ENCODE data around the gene MYL6.

Gene MYL6

DNA sequence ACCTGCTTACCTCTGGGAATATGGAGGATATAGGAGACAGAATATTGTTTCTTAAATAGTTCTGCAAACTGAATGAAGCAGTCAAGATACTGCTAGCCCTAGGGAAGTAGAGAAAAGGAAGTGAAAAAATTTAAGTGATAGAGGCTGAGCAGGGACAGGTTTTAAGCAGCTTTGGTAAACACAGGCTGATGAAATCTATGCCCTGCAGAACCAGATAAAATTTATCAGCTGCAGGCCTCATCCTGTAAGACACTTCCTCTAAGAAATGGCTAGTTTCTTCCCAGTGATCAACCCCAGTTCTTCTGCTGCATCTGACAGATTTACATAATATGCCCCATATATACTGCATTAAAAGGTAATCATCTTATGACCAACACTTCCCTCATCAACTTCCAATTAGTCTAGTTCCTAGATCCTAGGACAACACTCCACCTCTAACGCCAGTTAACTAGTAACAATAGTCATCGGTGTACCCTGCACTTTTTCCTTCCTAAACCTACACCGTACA is 31.4 kb upstream of the MYL6 start:
- peak overlapping the region; percentile 92 for H3K4me3 Mint-ChIP-seq
- peaks cover 3% of the 10 kb centered on the region for H3K36me3 Mint-ChIP-seq
- H3K4me1 Mint-ChIP-seq: peaks cover 60% of the 10 kb centered on the region
- H3K27me3 Mint-ChIP-seq: no peaks in the 10 kb centered on the region
- no peaks in the 10 kb centered on the region for H3K9me3 Mint-ChIP-seq
- H3K27ac Mint-ChIP-seq: peak overlapping the region; percentile 74

DNA sequence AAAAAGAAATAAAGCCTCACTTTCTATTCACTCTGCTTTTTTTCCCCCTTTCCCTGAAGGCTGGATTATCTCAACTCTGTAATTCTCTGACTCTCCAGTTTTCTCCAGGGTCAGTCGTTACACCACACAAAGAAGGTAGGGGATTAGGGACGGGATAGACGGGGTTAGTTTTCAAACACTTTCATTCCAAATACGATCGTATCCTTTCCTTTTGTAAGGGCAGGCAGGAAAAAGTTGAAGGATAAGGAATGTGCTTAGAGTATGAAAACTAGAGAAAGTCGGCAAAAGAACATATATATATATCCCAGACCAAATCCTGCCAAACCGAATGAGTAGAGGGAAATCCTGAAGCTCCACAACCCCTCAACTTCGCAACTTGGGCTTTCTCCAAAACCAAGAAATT is 30.7 kb upstream of the MYL6 start:
- Mint-ChIP-seq H3K36me3 (peaks cover 5% of the 10 kb centered on the region), H3K9me3 (no peaks in the 10 kb centered on the region), H3K4me3 (peak overlapping the region; percentile 92), H3K27me3 (no peaks in the 10 kb centered on the region), H3K27ac (peak overlapping the region; percentile 93), H3K4me1 (peaks cover 67% of the 10 kb centered on the region)

DNA sequence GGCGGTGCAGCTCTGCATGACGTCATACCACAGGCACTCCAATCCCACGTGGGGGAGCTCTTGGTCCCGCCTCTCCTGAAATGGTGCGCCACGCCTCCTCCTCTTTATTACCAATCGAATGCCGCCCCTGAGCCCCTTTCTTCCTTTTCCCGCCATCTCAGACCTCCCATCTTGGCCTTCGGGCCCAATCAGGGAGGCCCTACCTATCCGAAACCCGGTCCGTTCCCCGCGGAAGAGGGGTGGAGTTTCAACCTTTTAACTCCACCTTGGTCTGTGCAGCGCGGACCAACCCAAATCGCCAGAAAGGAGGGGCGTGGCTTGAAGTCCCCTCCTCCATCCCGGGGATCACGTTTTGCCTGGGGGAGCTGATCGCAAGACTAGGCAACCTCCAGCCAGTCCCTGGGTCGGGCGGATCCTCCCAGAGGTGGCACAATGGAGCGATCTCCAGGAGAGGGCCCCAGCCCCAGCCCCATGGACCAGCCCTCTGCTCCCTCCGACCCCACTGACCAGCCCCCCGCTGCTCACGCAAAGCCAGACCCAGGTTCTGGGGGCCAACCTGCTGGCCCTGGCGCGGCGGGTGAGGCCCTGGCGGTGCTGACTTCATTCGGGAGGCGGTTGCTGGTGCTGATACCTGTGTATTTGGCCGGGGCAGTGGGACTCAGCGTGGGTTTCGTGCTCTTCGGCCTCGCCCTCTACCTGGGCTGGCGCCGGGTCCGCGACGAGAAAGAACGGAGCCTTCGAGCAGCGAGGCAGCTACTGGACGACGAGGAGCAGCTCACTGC is 30.1 kb upstream of the MYL6 start, which contains the start of gene ESYT1:
ESYT1 (plus strand) TSS at position 380 of the 782 bp plus-strand sequence; CDS start at position 433, 53 bp downstream.
- Mint-ChIP-seq H3K36me3 (peaks cover 5% of the 10 kb centered on the region), H3K9me3 (no peaks in the 10 kb centered on the region), H3K4me1 (peaks cover 70% of the 10 kb centered on the region), H3K4me3 (peak within 1 kb of the TSS; percentile 92), H3K27ac (peak within 1 kb of the TSS; percentile 95), H3K27me3 (no peaks in the 10 kb centered on the region)

DNA sequence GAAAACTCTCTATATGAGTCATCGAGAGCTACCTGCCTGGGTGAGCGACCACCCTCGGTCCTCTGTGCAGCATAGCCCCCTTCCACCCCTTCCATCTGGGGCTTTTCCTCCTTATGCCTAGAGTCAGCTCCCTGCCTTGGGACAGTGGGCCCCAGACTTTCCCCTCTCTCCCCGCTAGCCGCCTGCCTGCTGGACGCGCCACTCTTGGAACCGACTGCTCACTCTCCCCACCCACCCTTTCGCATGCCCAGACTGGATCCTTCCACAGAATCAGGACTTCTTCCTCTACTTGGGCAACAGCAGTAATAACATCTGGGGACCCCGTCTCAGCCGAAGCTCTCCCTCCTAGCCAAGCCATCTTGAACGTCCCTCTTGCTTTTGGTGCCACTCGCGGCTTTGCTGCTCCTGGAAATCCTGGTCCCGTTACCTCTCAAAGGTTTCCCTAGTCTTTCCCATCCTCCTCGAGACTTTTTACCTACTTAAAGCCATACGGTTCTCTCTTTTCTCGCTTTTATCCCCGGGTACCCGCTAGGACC is 29.4 kb upstream of the MYL6 start:
- H3K27ac Mint-ChIP-seq: peak overlapping the region; percentile 95
- peak overlapping the region; percentile 92 for H3K4me3 Mint-ChIP-seq
- H3K9me3 Mint-ChIP-seq: no peaks in the 10 kb centered on the region
- H3K27me3 Mint-ChIP-seq: no peaks in the 10 kb centered on the region
- peaks cover 72% of the 10 kb centered on the region for H3K4me1 Mint-ChIP-seq
- peaks cover 9% of the 10 kb centered on the region for H3K36me3 Mint-ChIP-seq

DNA sequence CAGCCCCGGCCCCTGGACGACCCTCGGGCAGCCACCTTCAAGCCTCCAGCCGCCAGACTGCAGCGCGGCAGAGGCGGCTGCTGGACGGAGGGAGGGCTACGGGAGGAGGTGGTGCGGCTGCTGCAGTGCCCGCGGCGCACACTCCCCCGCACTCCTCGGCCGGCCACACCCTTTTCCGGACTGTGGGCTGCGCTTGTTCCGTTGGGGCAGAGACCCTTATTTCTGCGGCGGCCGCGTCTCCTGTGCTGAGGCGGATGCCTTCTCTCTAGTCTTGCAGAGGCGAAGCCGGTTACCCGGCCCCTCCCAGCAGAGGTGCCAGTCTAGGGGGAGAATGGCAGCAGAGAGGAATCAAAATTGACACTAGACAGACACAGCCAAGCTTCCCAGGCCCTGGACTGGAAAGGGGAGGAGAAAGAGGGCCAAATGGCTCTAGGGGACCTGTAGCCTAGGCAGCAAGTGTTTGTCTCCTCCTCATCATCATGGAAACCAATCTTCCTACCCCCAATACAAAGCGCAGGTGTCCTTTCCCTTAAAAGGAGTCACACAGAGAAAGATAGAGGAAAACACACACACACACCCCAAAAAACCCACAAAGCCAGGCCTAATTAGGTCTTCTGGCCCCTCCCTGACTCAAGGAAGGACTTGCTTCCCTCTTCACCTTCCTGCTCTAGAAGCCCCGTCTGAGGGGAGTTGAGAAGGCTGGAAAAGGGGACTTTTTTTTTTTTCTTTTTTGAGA is 28.8 kb upstream of the MYL6 start:
- H3K4me3 Mint-ChIP-seq: peak overlapping the region; percentile 92
- peaks cover 13% of the 10 kb centered on the region for H3K36me3 Mint-ChIP-seq
- no peaks in the 10 kb centered on the region for H3K27me3 Mint-ChIP-seq
- peaks cover 68% of the 10 kb centered on the region for H3K4me1 Mint-ChIP-seq
- H3K27ac Mint-ChIP-seq: peak overlapping the region; percentile 95
- no peaks in the 10 kb centered on the region for H3K9me3 Mint-ChIP-seq

DNA sequence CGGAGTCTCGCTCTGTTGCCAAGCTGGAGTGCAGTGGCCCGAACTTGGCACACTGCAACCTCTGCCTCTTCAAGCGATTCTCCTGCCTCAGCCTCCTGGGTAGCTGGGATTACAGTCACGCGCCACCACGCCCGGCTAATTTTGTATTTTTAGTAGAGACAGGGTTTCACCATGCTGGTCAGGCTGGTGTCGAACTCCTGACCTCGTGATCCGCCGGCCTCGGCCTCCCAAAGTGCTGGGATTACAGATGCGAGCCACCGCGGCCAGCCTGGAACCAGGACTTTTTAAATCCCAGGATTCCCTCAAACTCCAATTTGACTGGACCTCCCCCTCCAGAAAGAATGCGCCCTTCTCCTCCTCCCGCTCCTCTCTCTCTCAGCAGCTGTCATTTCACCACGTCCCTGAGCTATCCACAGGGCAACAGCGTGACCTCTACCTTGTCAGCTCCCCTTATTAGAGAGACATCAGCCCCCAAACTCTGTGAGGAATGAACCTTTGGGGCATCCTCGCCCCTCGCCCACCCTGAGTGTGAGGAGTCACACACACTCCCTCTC is 28.1 kb upstream of the MYL6 start:
- Mint-ChIP-seq H3K9me3 (no peaks in the 10 kb centered on the region), H3K27me3 (no peaks in the 10 kb centered on the region), H3K36me3 (peaks cover 14% of the 10 kb centered on the region), H3K4me1 (peaks cover 65% of the 10 kb centered on the region), H3K4me3 (peak overlapping the region; percentile 92), H3K27ac (peak overlapping the region; percentile 93)

DNA sequence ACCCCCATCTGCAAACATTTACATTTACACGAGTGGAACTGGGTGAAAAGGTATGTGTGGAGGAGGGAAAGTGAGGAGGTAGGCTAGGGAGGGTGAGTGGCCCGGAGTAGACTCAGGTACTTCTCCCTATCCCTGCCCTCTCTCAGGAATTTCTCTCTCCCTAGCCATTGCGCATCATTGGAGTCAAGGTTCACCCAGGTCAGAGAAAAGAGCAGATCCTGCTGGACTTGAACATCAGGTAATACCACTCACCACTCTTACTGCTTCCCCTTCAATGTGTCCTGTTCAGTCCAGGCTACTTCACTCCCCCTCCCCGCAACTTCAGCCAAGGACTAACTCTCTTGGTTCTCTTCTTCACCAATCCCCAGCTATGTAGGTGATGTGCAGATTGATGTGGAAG is 27.3 kb upstream of the MYL6 start:
- H3K4me3 Mint-ChIP-seq: peak overlapping the region; percentile 3
- H3K36me3 Mint-ChIP-seq: peaks cover 14% of the 10 kb centered on the region
- no peaks in the 10 kb centered on the region for H3K9me3 Mint-ChIP-seq
- H3K27me3 Mint-ChIP-seq: no peaks in the 10 kb centered on the region
- H3K27ac Mint-ChIP-seq: peak overlapping the region; percentile 83
- peaks cover 70% of the 10 kb centered on the region for H3K4me1 Mint-ChIP-seq

DNA sequence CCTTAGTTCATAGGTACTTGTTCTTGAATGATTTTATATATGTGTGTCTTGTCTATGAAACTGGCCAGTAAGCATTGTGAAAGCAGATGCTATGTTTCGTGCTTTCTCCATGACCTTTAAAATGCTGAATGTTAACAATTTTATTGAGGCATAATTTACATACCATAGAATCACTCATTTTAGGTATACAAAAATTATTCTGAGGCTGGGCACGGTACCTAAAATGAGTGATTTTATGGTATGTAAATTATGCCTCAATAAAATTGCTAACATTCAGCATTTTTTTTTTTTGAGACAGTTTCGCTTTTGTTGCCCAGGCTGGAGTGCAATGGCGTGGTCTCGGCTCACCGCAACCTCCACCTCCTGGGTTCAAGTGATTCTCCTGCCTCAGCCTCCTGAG is 23.3 kb upstream of the MYL6 start:
- H3K4me1 Mint-ChIP-seq: peaks cover 77% of the 10 kb centered on the region

DNA sequence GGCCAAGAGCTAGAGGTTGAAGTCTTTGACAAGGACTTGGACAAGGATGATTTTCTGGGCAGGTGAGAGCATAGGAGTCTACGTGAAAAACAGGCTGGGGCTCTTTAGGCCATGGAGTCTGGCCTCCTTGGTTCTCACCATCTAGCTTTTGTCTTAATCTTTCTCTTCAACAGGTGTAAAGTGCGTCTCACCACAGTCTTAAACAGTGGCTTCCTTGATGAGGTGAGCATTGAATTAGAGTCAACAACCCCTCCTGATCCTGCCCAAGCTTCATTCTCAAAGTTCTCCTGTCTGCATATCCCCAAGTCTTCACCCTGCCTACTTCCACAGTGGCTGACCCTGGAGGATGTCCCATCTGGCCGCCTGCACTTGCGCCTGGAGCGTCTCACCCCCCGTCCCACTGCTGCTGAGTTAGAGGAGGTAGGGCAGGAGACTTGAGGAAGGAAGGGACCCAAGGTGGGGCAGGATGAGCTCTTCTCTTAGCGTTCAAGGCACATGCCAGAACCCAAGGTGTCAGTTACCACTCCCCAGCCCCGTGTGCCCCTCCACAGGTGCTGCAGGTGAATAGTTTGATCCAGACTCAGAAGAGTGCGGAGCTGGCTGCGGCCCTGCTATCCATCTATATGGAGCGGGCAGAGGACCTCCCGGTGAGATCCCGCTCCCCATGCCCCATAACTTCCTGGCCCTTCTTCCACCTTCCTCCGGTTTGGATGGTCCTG is 20.1 kb upstream of the MYL6 start:
- no peaks in the 10 kb centered on the region for H3K27me3 Mint-ChIP-seq
- peaks cover 40% of the 10 kb centered on the region for H3K36me3 Mint-ChIP-seq
- peak overlapping the region; percentile 33 for H3K4me3 Mint-ChIP-seq
- peaks cover 63% of the 10 kb centered on the region for H3K4me1 Mint-ChIP-seq
- peak overlapping the region; percentile 85 for H3K27ac Mint-ChIP-seq
- H3K9me3 Mint-ChIP-seq: no peaks in the 10 kb centered on the region

More for the DNA sequence above, 23.3 kb upstream of the MYL6 start:
- H3K27me3 Mint-ChIP-seq: no peaks in the 10 kb centered on the region
- peaks cover 33% of the 10 kb centered on the region for H3K36me3 Mint-ChIP-seq
- no peaks in the 10 kb centered on the region for H3K9me3 Mint-ChIP-seq
- H3K4me3 Mint-ChIP-seq: no peak overlapping the region
- no peak overlapping the region for H3K27ac Mint-ChIP-seq

DNA sequence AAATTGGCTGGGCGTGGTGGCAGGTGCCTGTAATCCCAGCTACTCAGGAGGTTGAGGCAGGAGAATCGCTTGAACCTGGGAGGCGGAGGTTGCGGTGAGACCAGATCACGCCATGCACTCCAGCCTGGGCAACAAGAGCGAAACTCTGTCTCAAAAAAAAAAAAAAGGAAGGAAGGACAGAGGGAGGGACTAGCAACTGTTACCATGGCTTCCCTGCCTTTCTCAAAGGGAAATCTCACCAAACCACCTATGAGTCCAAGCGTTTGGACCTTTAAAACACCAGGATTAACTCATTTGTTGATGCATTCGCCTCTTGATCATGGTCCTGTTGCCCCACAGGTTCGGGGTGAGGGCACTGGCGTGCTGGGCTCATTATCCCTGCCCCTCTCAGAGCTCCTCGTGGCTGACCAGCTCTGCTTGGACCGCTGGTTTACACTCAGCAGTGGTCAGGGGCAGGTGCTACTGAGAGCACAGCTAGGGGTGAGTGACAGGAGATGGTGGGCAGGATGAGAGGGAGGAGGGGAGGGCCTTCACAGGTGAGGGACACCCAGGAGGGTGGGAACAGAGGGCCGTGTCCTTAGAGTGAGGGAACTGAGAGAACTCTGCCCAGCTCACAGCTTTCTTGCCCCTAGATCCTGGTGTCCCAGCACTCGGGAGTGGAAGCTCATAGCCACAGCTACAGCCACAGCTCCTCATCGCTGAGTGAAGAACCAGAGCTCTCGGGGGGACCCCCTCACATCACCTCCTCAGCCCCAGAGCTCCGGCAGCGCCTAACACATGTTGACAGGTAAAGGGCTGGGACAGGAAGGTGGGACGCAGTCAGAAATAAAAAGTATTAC is 16.0 kb upstream of the MYL6 start:
- peaks cover 50% of the 10 kb centered on the region for H3K4me1 Mint-ChIP-seq
- no peaks in the 10 kb centered on the region for H3K27me3 Mint-ChIP-seq
- H3K9me3 Mint-ChIP-seq: no peaks in the 10 kb centered on the region
- peaks cover 31% of the 10 kb centered on the region for H3K36me3 Mint-ChIP-seq
- H3K27ac Mint-ChIP-seq: peak overlapping the region; percentile 88
- no peak overlapping the region for H3K4me3 Mint-ChIP-seq

DNA sequence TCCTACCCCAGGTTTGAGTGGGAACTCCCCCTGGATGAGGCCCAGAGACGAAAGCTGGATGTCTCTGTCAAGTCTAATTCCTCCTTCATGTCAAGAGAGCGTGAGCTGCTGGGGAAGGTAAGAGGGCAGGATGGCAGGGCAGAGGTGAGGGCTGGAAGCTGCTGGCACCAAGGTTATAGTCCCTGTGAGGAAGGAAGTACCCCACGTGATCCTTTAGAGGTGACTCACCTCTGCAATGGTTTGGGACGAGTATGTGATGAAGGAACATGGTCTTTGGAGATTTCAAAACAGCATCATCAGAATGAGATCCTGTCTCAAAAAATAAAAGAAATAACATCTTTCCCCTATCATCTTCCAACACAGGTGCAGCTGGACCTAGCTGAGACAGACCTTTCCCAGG is 14.9 kb upstream of the MYL6 start:
- H3K4me3 Mint-ChIP-seq: peak overlapping the region; percentile 9
- peak overlapping the region; percentile 88 for H3K27ac Mint-ChIP-seq
- H3K4me1 Mint-ChIP-seq: peaks cover 41% of the 10 kb centered on the region
- H3K27me3 Mint-ChIP-seq: no peaks in the 10 kb centered on the region
- peaks cover 25% of the 10 kb centered on the region for H3K36me3 Mint-ChIP-seq
- no peaks in the 10 kb centered on the region for H3K9me3 Mint-ChIP-seq

DNA sequence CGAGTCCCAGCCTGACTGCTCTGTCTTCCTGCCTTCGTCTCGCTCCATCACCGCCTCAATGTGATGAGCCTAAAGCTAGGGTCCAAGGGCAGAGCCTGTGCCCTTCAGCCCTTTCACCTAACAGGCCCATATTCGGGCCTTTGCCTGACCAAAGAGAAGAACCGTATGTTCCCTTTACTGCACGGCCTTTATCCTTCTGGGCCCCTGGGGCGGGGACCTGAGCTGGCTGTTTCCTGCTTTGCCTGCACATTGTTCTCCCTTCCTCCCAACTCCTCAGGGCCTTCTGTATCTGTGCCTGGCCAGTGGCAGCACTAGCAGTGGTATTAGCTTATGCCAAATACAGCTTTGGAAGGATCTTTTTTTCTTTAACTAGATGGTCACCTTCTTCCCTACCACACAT is 14.3 kb upstream of the MYL6 start:
- peak overlapping the region; percentile 88 for H3K27ac Mint-ChIP-seq
- no peaks in the 10 kb centered on the region for H3K9me3 Mint-ChIP-seq
- H3K36me3 Mint-ChIP-seq: peaks cover 19% of the 10 kb centered on the region
- H3K27me3 Mint-ChIP-seq: no peaks in the 10 kb centered on the region
- H3K4me3 Mint-ChIP-seq: no peak overlapping the region
- H3K4me1 Mint-ChIP-seq: peaks cover 34% of the 10 kb centered on the region

DNA sequence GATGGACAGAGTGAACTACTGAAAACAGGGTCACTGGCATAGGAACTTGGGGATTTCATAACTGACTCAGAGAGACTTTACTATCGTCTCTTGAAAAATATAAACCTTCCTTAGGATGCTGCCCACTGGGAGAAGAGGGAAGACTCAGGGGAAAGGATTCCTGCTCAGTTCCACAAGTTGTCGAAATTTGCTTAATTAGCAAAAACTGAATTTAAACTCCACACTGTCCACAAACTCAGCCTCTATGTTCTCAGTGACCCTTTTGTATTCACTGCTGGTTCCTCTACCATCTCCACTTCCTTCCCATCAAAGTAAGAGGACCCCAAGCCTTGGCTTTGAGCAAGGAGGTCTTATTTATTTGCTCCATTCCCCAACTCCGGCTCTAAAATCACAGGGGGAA is 12.9 kb upstream of the MYL6 start:
- Mint-ChIP-seq H3K4me1 (peaks cover 32% of the 10 kb centered on the region), H3K36me3 (peaks cover 13% of the 10 kb centered on the region), H3K9me3 (no peaks in the 10 kb centered on the region), H3K27me3 (no peaks in the 10 kb centered on the region), H3K27ac (no peak overlapping the region), H3K4me3 (no peak overlapping the region)
